HepG2 (cell line): ENCODE results near the gene DIPK1B. TPM values are rescaled to one million over a fixed set of nuclear protein-coding genes. Genes with fewer than 3 reads are reported as not detected.

Experiments used
- ATAC-seq: fragments of 200-7000 bp; cut with Tn5 transposase; 3 replicates; pipeline ENCODE4 v1.9.1; 2020; ENCODE audit warnings: mild to moderate bottlenecking, moderate library complexity
- BruUV-seq: library from RNA; stranded (reverse); fragments of 400-500 nt; replicated peaks from 2 replicates; lab custom pipeline; 2021; lab: Mats Ljungman, UMichigan
- CTCF ChIA-PET: fragments of 300-600 bp; formaldehyde crosslinking; extraction: SDS; loops from one replicate; lab custom pipeline; 2021; ENCODE audit warnings: low total read pairs, inconsistent platforms, low intra/inter-chr PET ratio; lab: Yijun Ruan, JAX
- POLR2A ChIA-PET: fragments of 350-600 bp; sonication (Branson Sonifier 250); formaldehyde crosslinking; loops from one replicate; lab custom pipeline; 2020; ENCODE audit warnings: antibody characterized with exemption, inconsistent platforms; lab: Yijun Ruan, JAX
- DNase-seq: peaks from one replicate; pipeline ENCODE4 v3.0.0-alpha.2; 2015; ENCODE audit warnings: low spot score
- FAIRE-seq: peaks from 3 replicates; lab custom pipeline; 2011; peaks lifted over from hg19 to GRCh38; lab: Jason Lieb, UNC
- H2AFZ ChIP-seq: one replicate; pipeline ENCODE4 v1.6.1; 2011; ENCODE audit warnings: low read length, inconsistent platforms
- H3K27ac ChIP-seq: fragments of 300-600 bp; 3 replicates; pipeline ENCODE4 v1.8.0; 2011; ENCODE audit warnings: mixed run types, mild to moderate bottlenecking, mixed read lengths, low read length, inconsistent platforms; ENCODE audit not compliant: insufficient read depth; ENCODE audit errors: extremely low read length
- H3K27me3 ChIP-seq, 2 experiments: fragments of 200-600 bp in 1 of 2; 2 replicates in 1 of 2; 3 replicates in 1 of 2; pipeline versions ENCODE4 v1.6.0 to v1.8.0; 2011; ENCODE audit warnings: low read length in 2 of 2, mild to moderate bottlenecking in 2 of 2, moderate library complexity in 2 of 2, inconsistent platforms in 1 of 2; ENCODE audit not compliant: insufficient read depth in 2 of 2, control insufficient read depth in 1 of 2
- H3K36me3 ChIP-seq, 2 experiments: fragments of 200-600 bp in 1 of 2; replicated peaks in 1 of 2; 2 replicates in 1 of 2; 3 replicates in 1 of 2; pipeline versions ENCODE4 v1.5.1 to v1.8.0; 2011; ENCODE audit warnings: low read length in 2 of 2, inconsistent platforms in 1 of 2; ENCODE audit not compliant: insufficient read depth in 2 of 2, control insufficient read depth in 1 of 2
- H3K4me1 ChIP-seq: 2 replicates; pipeline ENCODE4 v1.5.1; 2012; ENCODE audit warnings: low read length, inconsistent platforms; ENCODE audit not compliant: insufficient read depth
- H3K4me2 ChIP-seq: 2 replicates; pipeline ENCODE4 v1.6.0; 2011; ENCODE audit warnings: low read depth, low read length, inconsistent platforms
- H3K4me3 ChIP-seq, 3 experiments: fragments of 200-600 bp in 1 of 3; sonication (generic), shearing (Covaris generic) in 1 of 3; replicated peaks in 1 of 3; 2 replicates each; pipeline ENCODE4 v1.5.1; 2011 to 2016; ENCODE audit warnings: low read length in 3 of 3, inconsistent platforms in 2 of 3, low read depth in 2 of 3, mild to moderate bottlenecking in 2 of 3, control low read depth in 1 of 3, mixed read lengths in 1 of 3; ENCODE audit not compliant: insufficient read depth in 1 of 3
- H3K79me2 ChIP-seq: one replicate; pipeline ENCODE4 v1.6.1; 2011; ENCODE audit warnings: low read length, inconsistent platforms; ENCODE audit not compliant: insufficient read depth
- H3K9ac ChIP-seq: 2 replicates; pipeline ENCODE4 v1.6.0; 2011; ENCODE audit warnings: mild to moderate bottlenecking, low read depth, low read length, inconsistent platforms; ENCODE audit not compliant: insufficient read depth
- H3K9me3 ChIP-seq: 2 replicates; pipeline ENCODE4 v1.5.1; 2012; ENCODE audit warnings: mild to moderate bottlenecking, low read length
- H4K20me1 ChIP-seq: 2 replicates; pipeline ENCODE4 v1.6.0; 2011; ENCODE audit warnings: inconsistent platforms, mild to moderate bottlenecking, low read length, moderate library complexity; ENCODE audit not compliant: insufficient read depth
- BCL3 ChIP-seq: sonication (generic); formaldehyde crosslinking; IDR thresholded peaks from 2 replicates; pipeline ENCODE4 v1.5.1; 2020; ENCODE audit warnings: mild to moderate bottlenecking, missing genetic modification reagents, moderate library complexity
- RBM39 ChIP-seq: fragments of 200-400 bp; formaldehyde crosslinking; IDR thresholded peaks from one replicate; pipeline ENCODE4 v1.6.1; 2018; ENCODE audit warnings: antibody characterized with exemption, mild to moderate bottlenecking, low read depth, low read length; ENCODE audit not compliant: poor library complexity, severe bottlenecking
- TP53 ChIP-seq: sonication (generic); formaldehyde crosslinking; conservative IDR thresholded peaks from 2 replicates; pipeline ENCODE4 v1.4.0; 2020; ENCODE audit warnings: missing genetic modification reagents
- ZNF160 ChIP-seq: sonication (generic); formaldehyde crosslinking; IDR thresholded peaks from 2 replicates; pipeline ENCODE4 v1.8.0; 2022; ENCODE audit warnings: mild to moderate bottlenecking, inconsistent platforms, missing genetic modification reagents
- ZNF607 ChIP-seq: sonication (generic); formaldehyde crosslinking; IDR thresholded peaks from 2 replicates; pipeline ENCODE4 v1.5.1; 2020; ENCODE audit warnings: missing genetic modification reagents, mild to moderate bottlenecking, borderline replicate concordance
- WGBS: methylation state at CpG from one replicate; pipeline ENCODE4 v1.1.6; 2017; ENCODE audit warnings: low lambda C conversion rate; 5-methylcytosine and 5-hydroxymethylcytosine counted together
- in situ Hi-C: cut with HindIII; loops from 2 replicates; pipeline ENCODE4 v1.10.0; 2017; ENCODE audit warnings: low pct_unique_long_range_greater_than_20kb; ENCODE audit not compliant: extremely low pct_ligation_motif_present
- intact Hi-C: fragments of 100-400 bp; cut with micrococcal nuclease; formaldehyde crosslinking; loops from one replicate; pipeline ENCODE4 v1.10.0; 2022; ENCODE audit not compliant: unreplicated experiment
- polyA plus RNA-seq, 8 experiments: library from polyadenylated mRNA; depleted of rRNA in 3 of 8; stranded (reverse) in 7 of 8; unstranded in 1 of 8; fragments of >200 nt; fragmentation: Illumina TruSeq in 4 of 8; extraction: Trizol in 4 of 8; gene quantifications; 2 replicates each; pipeline versions ENCODE4 v1.2.1 to v1.2.3, GENCODE V29; 2011 to 2016; ENCODE audit warnings: low read depth in 4 of 8, missing spikeins in 1 of 8, mixed read lengths in 1 of 8; ENCODE audit not compliant: insufficient read depth in 1 of 8
- total RNA-seq, 5 experiments: library from RNA; depleted of rRNA; stranded (reverse); fragments of >200 nt; fragmentation: Illumina TruSeq; extraction: Trizol; gene quantifications; 2 replicates each; pipeline ENCODE4 v1.2.3, GENCODE V29; 2016; ENCODE audit warnings: low read depth in 1 of 5

DIPK1B gene
- total and polyA plus RNA-seq, 2 of the 13 experiments (the other 11 are each of a cell fraction or from before 2014, with no cell fraction given), result 0.18 to 3.9 TPM

DNA sequence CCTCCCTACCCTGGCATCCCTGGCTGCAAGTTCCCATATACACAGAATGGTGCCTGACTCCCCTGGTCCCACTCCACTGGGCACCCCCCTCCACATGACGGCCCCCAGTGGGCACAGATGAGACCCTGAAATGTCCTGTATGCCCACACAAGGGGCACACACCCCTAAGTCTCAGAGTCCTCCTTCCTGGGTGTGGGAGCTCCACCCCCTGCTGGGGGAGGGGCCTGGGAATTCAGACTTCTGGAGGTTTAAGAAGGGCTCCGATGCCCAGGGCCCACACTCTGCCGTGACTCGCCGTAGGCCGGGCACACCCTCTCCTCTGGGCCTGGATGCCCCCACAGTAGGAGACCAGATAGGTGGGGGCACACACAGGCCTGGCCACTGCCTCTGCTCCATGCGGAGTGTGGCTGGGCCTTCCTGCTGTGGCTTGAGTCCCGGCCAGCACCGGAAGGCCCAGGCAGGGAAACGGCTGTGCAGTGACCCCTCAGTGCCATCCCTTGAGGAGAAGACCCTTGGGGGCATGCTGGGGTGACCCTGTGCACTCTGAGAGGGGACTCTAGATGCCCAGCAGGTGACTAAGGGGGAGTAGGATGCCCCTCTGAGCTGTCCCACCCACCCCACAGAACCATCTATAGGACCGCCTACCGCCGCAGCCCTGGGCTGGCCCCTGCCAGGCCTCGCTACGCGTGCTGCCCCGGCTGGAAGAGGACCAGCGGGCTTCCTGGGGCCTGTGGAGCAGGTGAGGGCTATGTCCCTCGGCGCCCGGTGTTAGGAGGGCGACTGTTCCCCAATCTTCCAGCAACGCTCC lies 43.2 kb upstream of the DIPK1B start:
- CTCF ChIA-PET, result no interaction called here

GRCh38 chr9:136669791-136670464 lies 42.4 kb upstream of the DIPK1B start:
- H3K27ac ChIP-seq, result no peak overlapping the region
- BruUV-seq, result no TSS peak
- H3K79me2 ChIP-seq, result no peaks in the 10 kb centered on the region
- 0 out of 2 replicates have a peak, but pooled peaks cover 3% of the 10 kb centered on the region for H4K20me1 ChIP-seq
- intact Hi-C loops, result no loop called here
- TF ChIP-seq BCL3, result no peak
- peak; percentile 8 for TF ChIP-seq RBM39
- TF ChIP-seq, all 625 proteins: peak for 1
- no peak for DNase-seq
- Histone ChIP-seq H3K27me3 (peaks cover 16 to 48% of the 10 kb centered on the region in 2 experiments; a peak in 4 of 5 replicates), H3K4me3 (no peak overlapping the region), H3K4me1 (peaks cover 39% of the 10 kb centered on the region), H3K9ac (no peak overlapping the region), H2AFZ (no peak overlapping the region), H3K36me3 (no peaks in the 10 kb centered on the region), H3K9me3 (no peaks in the 10 kb centered on the region), H3K4me2 (no peak overlapping the region)
- no peak for FAIRE-seq
- in situ Hi-C loops, result no loop called here
- 78% methylated on average over 5 of the region's 23 CpGs for WGBS
- ChIA-PET POLR2A (no interaction called here), CTCF (no interaction called here)
- ATAC-seq, result no peak

More for the DNA sequence above, 43.2 kb upstream of the DIPK1B start:
- in situ Hi-C loops (no loop called here), intact Hi-C loops (no loop called here)
- no TSS peak for BruUV-seq
- FAIRE-seq (no peak), DNase-seq (no peak), ATAC-seq (no peak)
- H3K9ac ChIP-seq, result no peak overlapping the region
- 0 out of 2 replicates have a peak, but pooled peaks cover 3% of the 10 kb centered on the region for H4K20me1 ChIP-seq
- no peak overlapping the region for H2AFZ ChIP-seq
- H3K27ac ChIP-seq, result no peak overlapping the region
- TF ChIP-seq TP53 (CRISPR knock-in tag), result no peak
- TF ChIP-seq ZNF607 (CRISPR knock-in tag), result no peak
- no peak for TF ChIP-seq ZNF160 (CRISPR knock-in tag)
- H3K4me1 ChIP-seq, result peaks cover 37% of the 10 kb centered on the region
- H3K79me2 ChIP-seq, result no peaks in the 10 kb centered on the region
- H3K9me3 ChIP-seq, result no peaks in the 10 kb centered on the region
- peaks cover 19 to 56% of the 10 kb centered on the region in 2 experiments; a peak in 4 of 5 replicates for H3K27me3 ChIP-seq
- no peak overlapping the region for H3K4me2 ChIP-seq
- POLR2A ChIA-PET, result no interaction called here
- no peaks in the 10 kb centered on the region for H3K36me3 ChIP-seq
- H3K4me3 ChIP-seq, result no peak overlapping the region
- 60% methylated on average over 12 of the region's 23 CpGs for WGBS
